ENCODE data around the gene PRKG1. TPM values are rescaled to one million over a fixed set of nuclear protein-coding genes. Genes with fewer than 3 reads are reported as not detected.

Gene PRKG1
- total RNA-seq, 4 donors from 2014 or later, result 17.1 to 36.4 (median 25.8) TPM

- TF ChIP-seq, protein P1, sequence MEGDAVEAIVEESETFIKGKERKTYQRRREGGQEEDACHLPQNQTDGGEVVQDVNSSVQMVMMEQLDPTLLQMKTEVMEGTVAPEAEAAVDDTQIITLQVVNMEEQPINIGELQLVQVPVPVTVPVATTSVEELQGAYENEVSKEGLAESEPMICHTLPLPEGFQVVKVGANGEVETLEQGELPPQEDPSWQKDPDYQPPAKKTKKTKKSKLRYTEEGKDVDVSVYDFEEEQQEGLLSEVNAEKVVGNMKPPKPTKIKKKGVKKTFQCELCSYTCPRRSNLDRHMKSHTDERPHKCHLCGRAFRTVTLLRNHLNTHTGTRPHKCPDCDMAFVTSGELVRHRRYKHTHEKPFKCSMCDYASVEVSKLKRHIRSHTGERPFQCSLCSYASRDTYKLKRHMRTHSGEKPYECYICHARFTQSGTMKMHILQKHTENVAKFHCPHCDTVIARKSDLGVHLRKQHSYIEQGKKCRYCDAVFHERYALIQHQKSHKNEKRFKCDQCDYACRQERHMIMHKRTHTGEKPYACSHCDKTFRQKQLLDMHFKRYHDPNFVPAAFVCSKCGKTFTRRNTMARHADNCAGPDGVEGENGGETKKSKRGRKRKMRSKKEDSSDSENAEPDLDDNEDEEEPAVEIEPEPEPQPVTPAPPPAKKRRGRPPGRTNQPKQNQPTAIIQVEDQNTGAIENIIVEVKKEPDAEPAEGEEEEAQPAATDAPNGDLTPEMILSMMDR (IDR thresholded peaks at IDR 0.05), result no peak
- DNase-seq (ENCODE audit: low spot score) (no peak), ATAC-seq (ENCODE audit: low FRiP score) (no peak)
These were observed 545.1 kb downstream of the PRKG1 start for GRCh38 chr10:51619365-51619764.

DNA sequence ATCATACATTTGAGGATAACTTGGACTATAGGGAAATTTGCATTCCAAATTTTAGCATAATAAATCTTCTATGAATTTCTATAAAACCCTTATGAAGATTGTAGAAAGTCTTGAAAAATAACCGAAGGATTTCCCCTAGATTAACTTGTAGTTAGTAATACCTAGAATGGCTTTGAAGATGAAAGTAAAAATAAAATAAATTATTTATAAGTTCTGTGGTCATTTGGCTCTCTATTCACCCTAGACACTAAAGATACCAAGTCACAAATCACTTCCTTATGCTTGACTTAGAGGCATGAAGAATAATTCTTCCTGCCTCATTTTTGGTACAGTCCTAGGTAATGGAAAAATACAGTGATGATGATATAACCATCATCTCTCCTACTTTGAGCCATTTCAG, 545.8 kb downstream of the PRKG1 start:
- DNase-seq (ENCODE audit: low spot score), result no peak
- ATAC-seq (ENCODE audit: low FRiP score), result no peak
- TF ChIP-seq, protein P1 (IDR thresholded peaks at IDR 0.05), result no peak

GRCh38 chr10:51624013-51624412, 549.7 kb downstream of the PRKG1 start:
- TF ChIP-seq, protein P1 (IDR thresholded peaks at IDR 0.05), result no peak
- DNase-seq (ENCODE audit: low spot score), result no peak
- no peak for ATAC-seq (ENCODE audit: low FRiP score)

DNA sequence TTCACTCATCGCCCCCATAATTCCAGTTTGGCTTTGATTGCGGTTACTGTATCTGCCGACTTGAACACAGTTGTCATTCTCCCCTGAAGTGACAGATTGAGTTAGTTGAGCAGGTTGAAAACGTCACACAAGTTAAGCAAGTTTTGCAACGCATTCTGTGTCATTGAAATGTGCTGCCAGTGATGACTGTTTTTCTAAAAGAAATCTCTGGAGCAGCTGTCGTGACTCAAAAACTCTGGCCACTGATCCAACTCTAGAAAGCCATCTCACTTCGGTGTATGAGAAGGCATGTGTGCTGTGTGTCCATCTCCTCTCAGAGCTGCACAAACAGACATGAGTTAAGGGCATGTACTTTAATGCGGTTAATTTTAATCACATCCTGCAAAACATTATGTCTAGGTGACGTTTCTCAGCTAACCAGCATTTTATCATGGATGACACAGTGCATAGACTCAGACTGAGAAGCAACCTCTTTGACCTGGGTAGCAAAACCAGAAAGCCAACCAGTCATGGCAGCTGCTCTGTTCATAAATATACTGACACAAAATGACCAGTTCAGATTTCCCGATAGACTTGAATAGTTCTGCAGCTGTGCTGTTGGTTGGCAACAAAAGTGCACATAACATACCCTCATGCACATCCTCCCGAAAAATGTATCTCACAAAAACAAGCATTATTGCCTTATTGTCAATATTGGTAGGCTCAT, 555.8 kb downstream of the PRKG1 start:
- DNase-seq (ENCODE audit: low spot score), result no peak
- TF ChIP-seq, protein P1 (IDR thresholded peaks at IDR 0.05), result no peak

DNA sequence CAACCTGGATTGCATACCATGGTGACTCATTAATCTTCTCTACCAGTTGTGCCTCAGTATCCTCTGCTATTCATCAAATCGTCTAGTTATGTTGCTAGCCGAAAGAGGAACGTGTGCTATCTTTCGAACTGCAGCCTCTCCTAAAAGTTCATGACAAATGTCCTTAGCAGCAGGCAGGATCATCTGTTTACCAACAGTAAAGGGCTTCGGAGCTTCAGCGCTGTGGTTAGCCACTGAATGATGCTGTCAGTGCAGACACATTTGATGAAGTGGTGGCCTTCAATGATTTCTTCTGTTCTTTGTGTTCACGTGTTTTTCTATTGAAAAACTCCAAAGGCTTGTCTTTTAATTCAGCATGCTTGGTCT, 556.3 kb downstream of the PRKG1 start:
- DNase-seq (ENCODE audit: low spot score), result no peak
- no peak for ATAC-seq (ENCODE audit: low FRiP score)
- TF ChIP-seq, protein P1 (IDR thresholded peaks at IDR 0.05), result no peak

More for the DNA sequence above, 555.8 kb downstream of the PRKG1 start:
- no peak for ATAC-seq (ENCODE audit: low FRiP score)

GRCh38 chr10:51635436-51635835, 561.1 kb downstream of the PRKG1 start:
- DNase-seq (ENCODE audit: low spot score) (no peak), ATAC-seq (ENCODE audit: low FRiP score) (no peak)
- TF ChIP-seq, protein P1 (IDR thresholded peaks at IDR 0.05), result no peak

GRCh38 chr10:51638211-51638610, 563.9 kb downstream of the PRKG1 start:
- TF ChIP-seq, protein P1 (IDR thresholded peaks at IDR 0.05), result no peak
- no peak for ATAC-seq (ENCODE audit: low FRiP score)
- DNase-seq (ENCODE audit: low spot score), result no peak

Measured in omental fat pad (tissue), 4 donors.